Tongue (tissue), 2 donors: ENCODE results near the gene LRRC4B. TPM values are rescaled to one million over a fixed set of nuclear protein-coding genes. Genes with fewer than 3 reads are reported as not detected.
A peak's percentile ranks its signal among the peaks of the same experiment; 100 is the strongest.
"Not testable (repeated sequence)": the region's sequence is repeated elsewhere in the genome, so short reads cannot be mapped to it uniquely, and the experiment has no call there.

ENCODE experiments used
- DNase-seq: peaks from one replicate; pipeline ENCODE4 v3.0.0-alpha.2; 2015
- total RNA-seq: library from RNA; depleted of rRNA; stranded (reverse); fragments of >200 nt; gene quantifications from one replicate; pipeline ENCODE4 v1.2.3, GENCODE V29; 2014

Gene LRRC4B
- total RNA-seq, 1 donor from 2014 or later, result 13.0 TPM

DNA sequence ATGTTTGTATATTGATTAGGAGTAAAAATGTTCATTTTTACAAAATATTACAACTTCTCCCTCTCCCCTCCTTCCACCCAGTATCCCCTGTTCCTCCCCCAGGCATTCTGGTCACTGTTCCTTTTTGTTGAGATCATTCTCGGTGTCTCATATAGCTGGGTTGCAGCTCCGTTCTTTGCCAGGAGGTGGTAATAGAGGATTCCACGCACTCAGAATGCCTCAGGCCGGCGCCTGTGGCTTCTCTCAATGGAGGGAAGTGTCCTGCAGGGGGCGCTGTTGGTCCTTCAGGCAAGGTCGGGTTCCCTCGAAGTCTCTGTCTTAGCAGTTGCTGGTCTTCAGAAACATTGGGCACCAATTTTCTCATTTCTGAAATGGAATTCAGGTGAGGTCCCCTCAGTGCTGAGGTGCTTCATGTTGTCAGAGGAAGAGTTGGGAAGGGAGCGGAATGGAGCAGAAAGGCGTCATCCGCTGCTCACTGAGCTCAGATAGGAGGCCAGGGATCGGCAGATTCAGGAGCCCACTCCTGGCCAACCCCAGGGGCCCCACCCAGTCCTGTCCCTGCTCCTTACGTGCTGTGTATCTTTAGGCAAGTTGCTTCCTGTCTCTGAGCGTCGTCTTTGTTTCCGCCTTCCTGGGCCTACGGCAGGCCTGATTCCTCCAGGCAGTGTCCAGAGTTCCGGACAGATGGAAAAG lies 81.3 kb downstream of the LRRC4B start:
- peak; percentile 52 for DNase-seq

DNA sequence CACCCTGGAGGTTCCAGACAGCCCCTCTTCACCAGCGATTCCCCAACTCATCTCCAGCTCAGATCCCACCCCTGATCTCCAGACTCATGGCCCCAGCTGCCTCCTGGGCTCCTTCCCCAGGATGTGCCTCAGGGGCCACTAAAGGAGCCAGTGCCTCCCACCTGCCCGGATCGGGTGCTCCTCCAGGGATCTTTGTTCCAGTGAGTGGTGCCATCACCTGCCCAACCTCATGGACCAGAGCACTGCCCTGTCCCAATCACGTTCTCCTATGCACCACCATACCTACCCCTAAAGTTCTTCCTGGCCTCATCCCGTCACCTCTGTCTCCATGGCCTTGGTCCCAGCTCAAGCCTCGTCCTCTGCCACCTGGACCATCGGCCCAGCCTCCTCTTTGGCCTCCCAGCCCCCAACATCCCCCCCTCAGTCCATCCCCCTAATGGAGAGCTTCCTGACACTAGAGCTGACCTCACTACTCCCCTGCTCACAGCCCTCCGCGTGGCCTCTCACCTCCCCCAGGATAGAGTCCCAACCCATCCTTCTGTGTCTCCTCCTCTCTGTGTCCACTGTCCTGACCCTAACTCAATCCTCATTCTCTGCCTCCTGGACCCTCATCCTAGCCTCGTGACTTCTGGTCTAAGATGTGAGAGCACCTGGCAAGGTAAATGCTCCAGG lies 82.8 kb downstream of the LRRC4B start:
- no peak for DNase-seq

- no peak for DNase-seq
Observed at GRCh38 chr19:50482916-50483315, 85.3 kb downstream of the LRRC4B start.

DNA sequence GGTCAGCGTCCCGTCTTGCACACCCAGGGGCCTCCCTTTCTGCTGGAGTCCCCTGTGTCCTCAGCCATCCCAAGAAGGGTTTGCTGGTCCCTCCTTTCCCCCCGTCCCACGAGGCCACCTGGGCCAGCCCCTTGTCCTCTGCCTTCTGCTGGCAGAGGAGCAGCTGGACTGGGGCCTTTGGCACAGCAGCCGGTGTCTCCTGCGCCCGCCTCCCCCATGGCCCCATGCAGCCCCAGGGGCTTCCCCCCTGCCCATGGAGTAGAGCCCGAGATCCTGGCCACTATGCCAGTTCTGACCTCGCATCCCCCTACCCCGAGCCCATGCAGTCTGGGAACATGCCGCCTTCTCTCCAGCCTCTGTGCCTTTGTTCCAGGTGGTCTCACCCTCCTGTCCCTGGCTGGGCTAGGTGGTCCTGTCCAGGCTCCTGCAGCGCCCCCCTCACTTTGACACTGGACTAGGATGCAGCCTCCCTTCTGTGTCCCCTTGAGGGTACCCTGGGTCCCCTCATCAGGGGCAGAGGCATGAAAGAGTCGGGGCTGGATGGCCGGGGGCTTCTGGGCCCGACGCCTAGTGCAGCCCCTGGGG lies 85.9 kb downstream of the LRRC4B start:
- no peak for DNase-seq

DNA sequence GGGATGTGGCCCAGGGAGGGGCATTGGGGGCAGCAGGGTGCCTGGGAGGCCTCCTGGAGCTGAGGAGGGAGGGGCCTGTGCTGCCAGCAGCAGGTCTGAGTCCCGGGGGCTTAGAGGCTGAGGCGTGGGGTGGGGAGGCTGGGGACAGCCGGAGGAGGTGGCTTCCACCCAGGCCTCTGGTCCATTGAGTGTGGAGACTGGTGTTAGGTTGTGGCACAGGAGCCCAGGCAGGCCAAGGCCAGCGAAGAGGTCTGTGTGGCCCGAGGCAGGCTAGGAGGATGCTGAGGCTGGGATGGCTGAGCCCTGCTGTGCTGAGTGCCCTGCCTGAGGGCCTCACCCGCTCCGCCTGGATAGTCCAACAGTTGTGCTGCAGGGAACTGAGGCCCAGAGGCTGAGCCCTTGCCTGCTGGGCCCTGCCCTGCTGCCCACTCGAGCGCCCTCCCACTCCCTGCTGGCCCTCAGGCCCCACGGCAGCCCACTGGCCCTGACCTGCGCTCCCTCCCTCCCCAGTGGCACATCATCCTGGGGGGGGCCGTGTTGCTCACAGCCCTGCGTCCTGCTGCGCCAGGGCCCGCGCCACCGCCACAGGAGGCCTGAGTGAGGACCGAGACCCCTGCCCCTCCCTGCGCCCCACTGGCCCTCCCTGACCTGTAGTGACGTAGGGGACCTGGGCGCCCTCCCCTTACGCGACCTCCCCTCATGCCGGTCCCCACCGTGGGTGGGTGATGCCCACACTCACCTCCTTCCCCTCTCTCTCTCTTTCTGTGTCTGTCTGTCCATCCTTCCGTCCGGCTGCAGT lies 86.7 kb downstream of the LRRC4B start:
- DNase-seq, result no peak

DNA sequence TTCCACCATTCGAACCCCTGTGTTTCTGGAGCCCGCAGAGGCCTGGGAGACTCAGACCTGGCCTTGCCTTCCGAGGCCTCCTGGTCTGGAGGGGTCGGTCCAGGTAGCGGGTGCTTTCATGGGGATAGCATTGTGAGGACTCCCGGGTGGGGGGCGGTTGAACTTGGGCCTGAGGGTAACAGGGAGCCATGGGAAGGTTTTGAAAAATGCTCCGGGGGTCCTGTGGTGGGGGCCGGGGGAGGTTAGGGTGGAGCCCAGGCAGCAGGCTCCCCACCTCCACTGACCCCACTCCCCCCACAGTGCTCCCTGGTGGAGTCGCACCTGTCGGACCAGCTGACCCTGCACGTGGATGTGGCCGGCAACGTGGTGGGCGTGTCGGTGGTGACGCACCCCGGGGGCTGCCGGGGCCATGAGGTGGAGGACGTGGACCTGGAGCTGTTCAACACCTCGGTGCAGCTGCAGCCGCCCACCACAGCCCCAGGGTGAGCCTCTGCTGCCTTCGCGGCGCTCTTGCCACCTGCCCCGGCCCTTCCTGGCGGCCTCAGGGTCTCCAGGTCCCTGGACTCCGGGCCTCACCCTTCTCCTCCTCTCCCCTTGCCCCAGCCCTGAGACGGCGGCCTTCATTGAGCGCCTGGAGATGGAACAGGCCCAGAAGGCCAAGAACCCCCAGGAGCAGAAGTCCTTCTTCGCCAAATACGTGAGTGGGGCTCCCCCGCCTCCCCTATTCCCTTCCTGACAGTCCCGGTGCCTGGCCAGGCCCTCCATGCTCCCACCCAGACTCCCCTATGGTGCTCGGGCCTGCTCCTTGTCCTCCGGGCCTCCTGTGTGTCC lies 87.7 kb downstream of the LRRC4B start:
- no peak for DNase-seq

GRCh38 chr19:50479761-50480251 lies 88.4 kb downstream of the LRRC4B start:
- no peak for DNase-seq

- no peak for DNase-seq
Observed at GRCh38 chr19:50478901-50479715, 89.1 kb downstream of the LRRC4B start.

DNA sequence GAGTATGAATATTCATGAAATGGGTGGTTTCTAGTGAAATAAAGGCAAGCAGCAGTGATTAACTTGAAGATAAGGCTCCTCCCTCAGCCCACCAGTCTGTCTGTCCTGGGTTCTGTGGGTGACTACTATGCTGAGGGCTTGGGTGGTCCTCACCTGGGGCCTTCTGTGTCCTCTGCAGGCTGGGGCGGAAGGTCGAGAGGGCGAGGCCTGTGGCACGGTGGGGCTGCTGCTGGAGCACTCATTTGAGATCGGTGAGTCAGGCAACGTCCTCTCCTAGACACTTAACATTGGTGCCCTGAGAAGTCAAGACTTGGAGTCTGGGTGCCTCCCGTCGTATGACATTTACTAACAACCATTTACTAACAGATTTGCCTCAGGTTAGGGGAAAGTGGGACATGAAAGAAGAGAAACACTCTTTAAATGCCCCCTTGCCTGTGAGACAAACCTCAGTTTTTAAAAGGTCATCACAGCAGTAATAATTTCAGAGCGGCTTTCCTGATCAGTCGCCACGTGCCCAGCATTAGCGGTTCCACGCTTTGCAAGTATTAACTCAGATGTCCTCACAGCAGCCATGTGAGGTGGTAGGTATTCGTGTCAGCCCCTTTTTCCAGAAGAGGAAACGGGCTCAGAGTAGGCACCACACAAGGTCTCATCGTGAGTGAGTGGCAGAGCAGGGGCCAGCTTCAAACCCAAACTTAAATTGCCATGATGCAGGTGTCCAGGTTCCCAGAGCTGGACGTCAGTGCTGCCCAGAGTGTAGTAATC lies 90.3 kb downstream of the LRRC4B start:
- no peak for DNase-seq

GRCh38 chr19:50476907-50477238 lies 91.4 kb downstream of the LRRC4B start:
- DNase-seq, result no peak

GRCh38 chr19:50476224-50476906 lies 91.9 kb downstream of the LRRC4B start, which contains the start of the genes EMC10 and GARIN5A:
Gene EMC10 (plus strand): TSS chr19:50476507. CDS start chr19:50476545, 38 bp downstream.
Gene GARIN5A (minus strand): TSS chr19:50476848. CDS start chr19:50476388, 460 bp downstream.
- DNase-seq, result peak; percentile 98

- no peak for DNase-seq
Observed at GRCh38 chr19:50475736-50476223, 92.5 kb downstream of the LRRC4B start.

- DNase-seq, result no peak
Observed at GRCh38 chr19:50475101-50475568, 93.1 kb downstream of the LRRC4B start.

GRCh38 chr19:50473336-50473735 lies 94.9 kb downstream of the LRRC4B start:
- DNase-seq, result not testable (repeated sequence)

GRCh38 chr19:50468818-50469217 lies 99.4 kb downstream of the LRRC4B start:
- no peak for DNase-seq

- DNase-seq, result no peak
Observed at GRCh38 chr19:50467566-50467965, 100.7 kb downstream of the LRRC4B start.
